ENCODE data around the gene PPP2R1B. TPM values are rescaled to one million over a fixed set of nuclear protein-coding genes. Genes with fewer than 3 reads are reported as not detected.

PPP2R1B gene
- total RNA-seq, 8 experiments from 2014 or later, result 11.8 to 43.7 (median 19.4) TPM

DNA sequence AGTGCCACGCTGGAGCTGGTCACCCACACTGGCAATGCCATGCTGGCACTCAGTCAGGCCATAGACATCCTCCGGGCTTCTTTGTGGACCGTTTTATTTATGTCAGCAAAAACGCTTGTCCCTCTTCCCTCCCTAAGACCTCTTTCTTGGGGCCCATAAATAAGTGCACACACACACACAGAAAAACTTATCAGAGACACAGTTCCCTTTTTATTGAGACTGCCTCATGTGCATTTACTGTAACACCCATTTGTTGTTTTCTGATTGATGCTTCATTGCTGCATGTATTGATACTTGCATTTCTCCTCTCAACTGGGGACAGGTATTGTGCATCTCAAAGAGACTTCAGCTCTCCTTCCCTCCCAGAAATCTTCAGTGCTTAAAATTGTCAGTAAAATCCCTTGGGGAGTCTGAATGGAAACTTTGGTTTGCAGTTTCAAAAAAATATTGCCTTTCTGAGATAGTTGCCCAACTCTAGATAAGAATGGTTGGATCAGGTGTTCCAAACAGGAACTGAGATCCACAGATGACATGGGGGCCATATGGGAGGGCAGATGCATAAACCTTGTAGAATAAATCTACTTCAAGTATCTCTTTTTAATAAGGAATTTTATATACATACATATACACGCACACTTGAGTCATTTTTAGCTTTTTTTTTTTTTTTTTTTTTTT lies 50.9 kb downstream of the PPP2R1B start:
- in situ Hi-C loops (cut with MboI; ENCODE audit: low pct_unique_long_range_greater_than_20kb in 2 of 9, low sequenced_read_pairs in 9 of 9, unreplicated experiment in 9 of 9), result no loop called here
- no peak for ATAC-seq (replicated peaks in 6 of 8)
- WGBS, 10 experiments, result 76 to 100% (median 91%) methylated on average over 1 to 5 of the region's 5 CpGs
- Histone ChIP-seq H3K27ac (no peak overlapping the region), H3K4me3 (no peak overlapping the region), H3K4me1 (replicated peaks in 1 of 2) (peaks cover 6 to 8% of the 10 kb centered on the region in 2 donors)

DNA sequence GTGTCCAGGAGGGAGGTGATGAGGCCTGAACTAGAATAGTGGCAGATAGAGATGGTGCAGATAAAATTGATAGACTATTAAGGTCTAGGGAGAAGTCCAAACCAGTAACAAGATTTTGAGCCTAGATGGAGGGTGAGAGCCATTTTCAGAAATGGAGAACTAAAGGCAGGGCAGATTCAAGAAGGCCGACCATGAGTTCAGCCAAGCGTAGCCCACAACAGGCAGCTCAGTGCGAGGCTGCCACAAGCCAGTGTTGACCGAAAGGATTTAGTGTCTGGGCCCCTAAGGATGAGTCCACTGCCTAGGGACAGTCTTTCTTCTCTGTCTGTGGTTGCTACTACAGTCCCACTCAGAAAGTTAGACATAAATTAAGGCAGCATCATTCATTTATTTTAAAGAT lies 51.7 kb downstream of the PPP2R1B start:
- in situ Hi-C loops (cut with MboI; ENCODE audit: low pct_unique_long_range_greater_than_20kb in 2 of 9, low sequenced_read_pairs in 9 of 9, unreplicated experiment in 9 of 9), result no loop called here

DNA sequence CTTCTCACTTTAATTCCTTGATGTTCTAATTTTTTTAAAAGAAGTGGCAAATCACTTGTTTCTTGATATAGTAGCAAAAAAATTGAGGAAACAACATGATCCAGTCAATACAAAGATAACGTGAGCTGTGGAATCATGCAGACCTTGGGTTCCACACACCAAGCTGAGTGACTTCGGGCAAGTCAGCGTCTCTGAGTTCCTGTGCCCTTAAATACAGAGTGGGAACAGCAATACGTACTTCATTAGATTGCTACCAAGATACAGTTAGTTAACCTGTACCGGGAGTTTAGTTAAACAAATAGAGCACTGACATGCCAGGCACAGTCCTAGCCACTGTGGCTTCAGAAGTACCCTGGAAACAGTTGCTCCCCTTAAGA lies 58.5 kb downstream of the PPP2R1B start:
- no peak for ATAC-seq (replicated peaks in 6 of 8)
- 83 to 100% (median 98%) methylated on average over 1 to 5 of the region's 5 CpGs; no CpG with 5 or more reads in 1 of the 10 experiments for WGBS, 10 experiments
- H3K27ac ChIP-seq, result no peak overlapping the region
- no peak overlapping the region for H3K4me3 ChIP-seq
- in situ Hi-C loops (cut with MboI; ENCODE audit: low pct_unique_long_range_greater_than_20kb in 2 of 9, low sequenced_read_pairs in 9 of 9, unreplicated experiment in 9 of 9), result no loop called here
- no peaks in the 10 kb centered on the region for H3K4me1 ChIP-seq (replicated peaks in 1 of 2)

More for the DNA sequence above, 51.7 kb downstream of the PPP2R1B start:
- Histone ChIP-seq H3K4me1 (replicated peaks in 1 of 2) (peaks cover 6 to 8% of the 10 kb centered on the region in 2 donors), H3K4me3 (no peak overlapping the region), H3K27ac (no peak overlapping the region)
- ATAC-seq (replicated peaks in 6 of 8), result no peak
- 80 to 100% (median 94%) methylated on average over 1 to 4 of the region's 4 CpGs; no CpG with 5 or more reads in 2 of the 10 experiments for WGBS, 10 experiments

DNA sequence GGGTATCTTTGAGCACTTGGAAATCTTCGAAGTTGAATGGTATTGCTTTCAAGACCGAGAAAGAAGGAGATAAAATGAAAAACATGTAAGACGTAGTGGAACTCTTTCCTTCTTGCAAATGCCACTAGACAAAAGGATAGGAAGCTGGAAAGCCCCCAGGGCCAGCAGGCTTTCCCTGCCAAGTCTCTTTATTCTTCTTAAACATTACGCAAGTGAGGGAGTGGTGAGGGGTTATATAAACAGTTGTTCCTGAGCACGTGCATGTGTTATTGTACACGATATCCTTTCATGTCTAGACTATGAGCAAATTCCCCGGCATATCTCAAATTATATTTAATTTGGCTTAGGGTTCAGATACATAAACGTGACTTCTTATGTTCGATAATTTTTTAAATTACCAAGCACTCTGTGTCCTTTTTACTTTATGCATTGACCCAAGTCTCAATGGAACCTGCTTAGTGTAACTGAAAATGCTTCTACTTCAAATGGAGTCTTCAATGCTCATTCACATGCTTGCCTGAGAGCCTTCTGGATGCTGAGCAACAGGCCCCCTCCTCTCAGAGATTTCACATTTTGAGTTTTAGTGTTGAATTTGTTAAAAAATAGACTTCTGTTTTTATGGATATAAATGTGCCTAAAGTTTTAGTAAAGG lies 59.0 kb downstream of the PPP2R1B start:
- peak in 2 of 8 experiments; percentile 76 to 95 for ATAC-seq (replicated peaks in 6 of 8)
- Histone ChIP-seq H3K27ac (no peak overlapping the region), H3K4me3 (no peak overlapping the region), H3K4me1 (replicated peaks in 1 of 2) (no peaks in the 10 kb centered on the region)
- WGBS, 10 experiments, result 21 to 91% (median 81%) methylated on average over 2 to 9 of the region's 9 CpGs
- in situ Hi-C loops (cut with MboI; ENCODE audit: low pct_unique_long_range_greater_than_20kb in 2 of 9, low sequenced_read_pairs in 9 of 9, unreplicated experiment in 9 of 9), result no loop called here

DNA sequence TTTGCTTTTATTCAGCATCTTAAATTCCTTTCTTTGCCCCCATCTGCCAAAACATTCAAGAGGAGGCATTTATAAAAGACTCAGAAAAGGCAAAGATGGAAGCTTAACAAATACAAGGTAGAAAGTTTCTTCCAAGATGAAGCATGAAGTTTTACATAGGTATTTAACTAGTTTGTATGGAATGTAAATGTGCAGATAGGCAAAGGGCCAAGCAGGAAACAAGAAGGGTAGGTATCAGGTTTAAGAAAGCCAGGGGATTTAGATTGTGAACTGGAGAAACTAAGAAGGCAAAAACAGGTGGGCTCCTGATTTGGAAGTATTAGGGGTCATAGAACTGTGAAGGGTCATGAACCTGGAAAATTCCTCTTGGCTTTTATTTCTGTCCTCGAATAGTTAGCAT lies 62.6 kb downstream of the PPP2R1B start:
- in situ Hi-C loops (cut with MboI; ENCODE audit: low pct_unique_long_range_greater_than_20kb in 2 of 9, low sequenced_read_pairs in 9 of 9, unreplicated experiment in 9 of 9), result no loop called here
- no peak overlapping the region for H3K27ac ChIP-seq
- peaks cover 0 to 3% of the 10 kb centered on the region in 2 donors for H3K4me1 ChIP-seq (replicated peaks in 1 of 2)
- no peak for ATAC-seq (replicated peaks in 6 of 8)
- WGBS, 10 experiments, result 38 to 100% (median 80%) methylated on average over 1 of the region's 1 CpG; no CpG with 5 or more reads in 3 of the 10 experiments
- no peak overlapping the region for H3K4me3 ChIP-seq

DNA sequence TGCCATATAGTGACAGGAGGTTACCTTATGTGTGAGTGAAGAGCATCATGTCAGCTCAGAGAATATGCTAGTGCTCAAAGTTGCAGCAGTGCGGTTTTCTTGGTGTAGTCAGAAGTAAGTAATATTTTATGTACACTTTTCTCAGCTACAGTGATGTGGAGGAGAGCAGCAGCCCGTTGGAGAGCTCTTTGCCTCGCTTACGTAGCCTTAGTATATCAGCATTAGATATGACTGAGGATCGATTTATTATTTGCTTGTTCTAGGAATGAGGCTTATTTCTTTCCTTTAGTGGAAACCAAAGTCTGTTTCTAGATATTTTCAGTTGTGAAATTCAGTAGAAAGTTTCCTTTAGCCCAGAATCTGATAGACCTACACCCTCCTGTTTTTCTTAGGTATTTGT lies 63.6 kb downstream of the PPP2R1B start:
- 70 to 100% (median 96%) methylated on average over 1 to 5 of the region's 5 CpGs; no CpG with 5 or more reads in 1 of the 10 experiments for WGBS, 10 experiments
- no peak overlapping the region for H3K27ac ChIP-seq
- in situ Hi-C loops (cut with MboI; ENCODE audit: low pct_unique_long_range_greater_than_20kb in 2 of 9, low sequenced_read_pairs in 9 of 9, unreplicated experiment in 9 of 9), result no loop called here
- H3K4me3 ChIP-seq, result no peak overlapping the region
- ATAC-seq (replicated peaks in 6 of 8), result no peak
- H3K4me1 ChIP-seq (replicated peaks in 1 of 2), result peaks cover 0 to 7% of the 10 kb centered on the region in 2 donors

DNA sequence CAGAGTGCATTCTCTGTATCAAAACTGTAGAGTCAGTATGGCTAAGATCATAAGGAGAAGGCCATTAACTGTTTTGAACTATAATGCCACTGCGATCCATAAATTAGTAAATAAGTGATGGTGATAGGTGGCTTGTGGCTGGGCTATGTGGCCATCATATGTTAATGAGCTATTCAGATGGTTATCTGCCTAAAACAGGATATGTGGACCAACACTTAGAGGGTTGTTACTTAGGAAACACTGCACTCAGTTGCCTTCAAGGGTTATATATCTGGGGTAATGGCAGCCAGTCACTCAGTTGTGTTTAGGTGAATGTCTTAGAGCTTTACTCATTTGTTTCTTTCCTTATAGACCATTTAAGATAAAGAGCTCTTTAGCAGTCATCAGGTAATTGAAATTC lies 66.0 kb downstream of the PPP2R1B start:
- Histone ChIP-seq H3K4me1 (replicated peaks in 1 of 2) (peaks cover 20 to 32% of the 10 kb centered on the region in 2 donors), H3K27ac (no peak overlapping the region), H3K4me3 (no peak overlapping the region)
- WGBS, 10 experiments, result 100% methylated on average over 1 of the region's 1 CpG; no CpG with 5 or more reads in 3 of the 10 experiments
- in situ Hi-C loops (cut with MboI; ENCODE audit: low pct_unique_long_range_greater_than_20kb in 2 of 9, low sequenced_read_pairs in 9 of 9, unreplicated experiment in 9 of 9), result no loop called here
- peak in 2 of 8 experiments; percentile 38 to 51 for ATAC-seq (replicated peaks in 6 of 8)

DNA sequence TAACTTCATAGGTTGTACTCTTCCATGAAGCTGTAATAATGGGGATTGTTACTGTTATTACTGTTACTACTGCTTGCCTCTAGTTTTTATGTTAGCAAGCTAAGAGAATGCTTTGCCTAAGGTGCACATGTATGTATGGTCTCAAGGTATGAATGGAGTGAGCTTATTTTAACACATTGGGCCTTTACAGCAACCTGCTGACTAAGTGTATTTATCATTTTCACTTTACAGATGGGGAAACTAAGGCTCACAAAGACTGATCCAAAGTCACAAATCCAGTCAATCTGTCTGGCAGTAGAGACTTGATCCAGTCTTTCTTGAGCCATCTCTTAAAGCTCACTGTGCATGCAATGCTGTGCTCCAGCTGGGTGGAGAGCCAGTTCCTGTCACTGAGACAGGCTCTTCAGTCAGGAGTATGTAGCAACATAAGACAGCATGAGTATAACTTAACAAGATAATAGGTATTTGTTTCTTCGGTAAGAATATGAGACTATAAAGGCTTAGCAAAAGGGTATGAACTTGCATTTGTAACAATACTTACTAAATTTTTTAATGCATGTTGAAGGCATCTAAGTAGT lies 66.5 kb downstream of the PPP2R1B start:
- Histone ChIP-seq H3K27ac (no peak overlapping the region), H3K4me1 (replicated peaks in 1 of 2) (peaks cover 20 to 34% of the 10 kb centered on the region in 2 donors), H3K4me3 (no peak overlapping the region)
- peak in 2 of 8 experiments; percentile 48 to 53 for ATAC-seq (replicated peaks in 6 of 8)
- 77 to 100% (median 100%) methylated on average over 1 of the region's 1 CpG; no CpG with 5 or more reads in 4 of the 10 experiments for WGBS, 10 experiments
- in situ Hi-C loops (cut with MboI; ENCODE audit: low pct_unique_long_range_greater_than_20kb in 2 of 9, low sequenced_read_pairs in 9 of 9, unreplicated experiment in 9 of 9), result no loop called here

DNA sequence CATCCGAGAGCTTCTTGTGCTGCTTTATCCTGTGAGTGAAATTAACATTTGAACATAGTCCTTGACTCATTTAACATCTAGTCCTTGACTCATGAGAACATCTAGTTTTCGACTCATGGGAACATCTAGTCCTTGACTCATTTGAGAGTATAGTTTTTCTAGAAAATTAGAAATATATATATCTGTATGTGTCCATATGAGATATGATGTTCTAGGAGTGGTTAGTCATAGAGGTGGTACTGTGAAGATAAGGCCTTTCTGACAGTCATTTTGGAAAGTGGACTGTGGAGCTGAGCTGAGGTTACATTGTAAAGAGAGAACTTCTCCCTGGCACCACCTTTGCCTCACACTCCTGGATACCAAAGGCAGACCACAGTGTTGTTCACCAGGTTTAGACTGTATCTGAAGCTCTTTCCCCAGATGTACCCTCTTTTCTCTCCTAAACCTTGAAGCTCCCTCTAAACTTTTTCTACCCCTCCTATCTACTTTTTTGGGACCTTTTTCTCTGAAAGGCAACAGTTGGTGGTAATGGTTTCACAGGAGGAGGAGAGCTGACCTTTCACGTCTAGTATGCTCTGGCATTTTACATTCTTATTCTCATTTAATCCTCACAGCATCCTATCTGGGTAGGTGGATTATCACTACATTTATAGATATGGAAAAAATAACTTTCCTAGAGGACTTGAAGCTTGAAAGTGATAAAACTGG lies 67.2 kb downstream of the PPP2R1B start:
- Histone ChIP-seq H3K27ac (no peak overlapping the region), H3K4me3 (no peak overlapping the region), H3K4me1 (replicated peaks in 1 of 2) (peaks cover 25 to 40% of the 10 kb centered on the region in 2 donors)
- 79 to 100% (median 100%) methylated on average over 1 to 3 of the region's 3 CpGs; no CpG with 5 or more reads in 2 of the 10 experiments for WGBS, 10 experiments
- ATAC-seq (replicated peaks in 6 of 8), result no peak
- in situ Hi-C loops (cut with MboI; ENCODE audit: low pct_unique_long_range_greater_than_20kb in 2 of 9, low sequenced_read_pairs in 9 of 9, unreplicated experiment in 9 of 9), result no loop called here

DNA sequence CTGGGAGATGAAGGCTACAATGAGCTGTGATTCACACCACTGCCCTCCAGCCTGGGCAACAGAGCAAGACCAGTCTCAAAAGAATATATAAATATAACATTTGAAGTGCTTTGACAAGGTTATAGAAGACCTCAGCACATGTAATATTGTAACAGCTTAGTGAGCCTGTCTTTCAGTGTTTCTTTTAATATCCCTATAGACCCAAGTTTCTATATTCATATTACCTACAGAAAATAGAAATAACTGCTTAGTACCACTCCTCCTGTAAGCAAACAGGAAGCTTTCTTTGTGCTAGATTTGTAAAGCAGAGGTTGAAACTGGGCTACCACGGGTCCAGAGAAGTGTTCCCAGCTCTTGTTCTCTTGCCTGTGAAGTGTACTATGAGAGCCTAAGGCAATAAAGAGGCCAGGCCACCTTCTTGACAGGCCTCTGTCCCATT lies 68.2 kb downstream of the PPP2R1B start:
- no peak for ATAC-seq (replicated peaks in 6 of 8)
- Histone ChIP-seq H3K4me1 (replicated peaks in 1 of 2) (peaks cover 36 to 51% of the 10 kb centered on the region in 2 donors), H3K27ac (no peak overlapping the region), H3K4me3 (no peak overlapping the region)
- in situ Hi-C loops (cut with MboI; ENCODE audit: low pct_unique_long_range_greater_than_20kb in 2 of 9, low sequenced_read_pairs in 9 of 9, unreplicated experiment in 9 of 9), result no loop called here
- WGBS, 10 experiments, result 50 to 100% (median 100%) methylated on average over 1 of the region's 1 CpG; no CpG with 5 or more reads in 5 of the 10 experiments

DNA sequence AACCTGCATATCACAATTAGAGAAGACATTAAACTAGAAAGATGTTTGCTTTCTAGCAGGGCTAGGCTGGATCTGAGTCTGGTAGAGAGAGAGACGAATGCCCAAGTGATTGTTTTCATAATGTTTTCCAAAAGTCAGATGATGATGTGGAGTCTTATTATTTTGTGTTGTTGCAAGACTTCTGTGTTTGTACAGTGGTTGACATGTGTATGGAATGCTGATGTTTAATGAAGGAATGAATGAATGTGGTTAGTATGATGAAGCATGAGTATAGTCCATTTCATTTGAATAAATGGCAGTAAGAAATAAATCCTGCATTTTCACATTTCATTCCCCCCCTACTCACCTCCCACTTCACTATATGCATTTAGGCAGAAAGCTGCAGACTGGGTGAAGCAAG lies 69.6 kb downstream of the PPP2R1B start:
- 0 to 86% (median 44%) methylated on average over 1 of the region's 1 CpG; no CpG with 5 or more reads in 2 of the 10 experiments for WGBS, 10 experiments
- peak in 1 of 8 experiments; percentile 17 for ATAC-seq (replicated peaks in 6 of 8)
- in situ Hi-C loops (cut with MboI; ENCODE audit: low pct_unique_long_range_greater_than_20kb in 2 of 9, low sequenced_read_pairs in 9 of 9, unreplicated experiment in 9 of 9), result no loop called here
- Histone ChIP-seq H3K27ac (peak overlapping the region; percentile 61 to 71), H3K4me1 (replicated peaks in 1 of 2) (peaks cover 45 to 61% of the 10 kb centered on the region in 2 donors), H3K4me3 (no peak overlapping the region)

DNA sequence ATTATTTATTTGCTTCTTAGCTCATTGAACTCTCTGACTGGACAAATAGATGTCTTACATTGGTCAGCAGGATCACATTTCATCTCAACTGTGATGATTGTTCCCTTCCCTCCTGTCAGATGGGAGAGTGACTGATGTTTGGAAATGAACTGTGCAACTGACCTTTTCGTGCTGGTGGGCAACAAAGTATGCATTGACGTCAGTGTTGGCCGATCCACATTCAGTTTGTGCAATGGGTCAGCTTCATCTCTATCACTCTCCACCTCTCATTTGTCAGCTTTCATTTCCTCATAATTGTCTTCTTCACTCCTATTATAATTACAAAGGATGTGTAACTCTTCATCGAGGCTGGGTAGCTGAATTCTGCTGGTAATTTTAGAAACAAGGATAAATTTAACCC lies 71.3 kb downstream of the PPP2R1B start:
- peak in 6 of 8 experiments; percentile 86 to 95 (median 94) for ATAC-seq (replicated peaks in 6 of 8)
- H3K4me3 ChIP-seq, result no peak overlapping the region
- 0 to 69% (median 0%) methylated on average over 1 to 4 of the region's 4 CpGs for WGBS, 10 experiments
- in situ Hi-C loops (cut with MboI; ENCODE audit: low pct_unique_long_range_greater_than_20kb in 2 of 9, low sequenced_read_pairs in 9 of 9, unreplicated experiment in 9 of 9), result no loop called here
- peaks cover 45 to 57% of the 10 kb centered on the region in 2 donors for H3K4me1 ChIP-seq (replicated peaks in 1 of 2)
- peak overlapping the region; percentile 61 to 71 for H3K27ac ChIP-seq
